PC-9 (cell line): ENCODE measurements around the gene ZNRF3. TPM values are rescaled to one million over a fixed set of nuclear protein-coding genes. Genes with fewer than 3 reads are reported as not detected.

Experiments
- BruUV-seq: library from RNA; stranded (reverse); fragments of 400-500 nt; replicated peaks from 2 replicates; lab custom pipeline; 2021; lab: Mats Ljungman, UMichigan
- CTCF ChIA-PET: fragments of 300-600 bp; sonication (Branson Sonifier 250); formaldehyde crosslinking; loops from one replicate; lab custom pipeline; 2022; ENCODE audit warnings: antibody characterized with exemption; lab: Charles Lee
- POLR2A ChIA-PET: fragments of 300-600 bp; sonication (Branson Sonifier 250); formaldehyde crosslinking; loops from one replicate; lab custom pipeline; 2022; ENCODE audit warnings: antibody characterized with exemption; ENCODE audit not compliant: unreplicated experiment; lab: Charles Lee
- DNase-seq, 2 experiments: peaks; one replicate each; pipeline versions ENCODE4 v3.0.0 to v3.0.0-alpha.2; 2015 to 2022; ENCODE audit warnings: mixed read lengths in 1 of 2
- H2AFZ ChIP-seq: fragments of 200-600 bp; sonication (generic); 2 replicates; pipeline ENCODE4 v1.8.1; 2017; ENCODE audit warnings: antibody characterized with exemption
- H3F3A ChIP-seq: fragments of 200-600 bp; sonication (generic); 2 replicates; pipeline ENCODE4 v1.8.1; 2017; ENCODE audit warnings: antibody characterized with exemption, mild to moderate bottlenecking, low read depth; ENCODE audit not compliant: insufficient read depth
- H3K27ac ChIP-seq: fragments of 200-600 bp; sonication (generic); 2 replicates; pipeline ENCODE4 v1.6.1; 2016; ENCODE audit warnings: mixed run types
- H3K27me3 ChIP-seq: fragments of 200-600 bp; sonication (generic); 2 replicates; pipeline ENCODE4 v1.6.1; 2016; ENCODE audit warnings: low read depth, mixed run types; ENCODE audit not compliant: insufficient read depth
- H3K36me3 ChIP-seq: fragments of 200-600 bp; sonication (generic); 2 replicates; pipeline ENCODE4 v1.6.1; 2016; ENCODE audit warnings: low read depth, mixed run types
- H3K4me1 ChIP-seq: fragments of 200-600 bp; sonication (generic); replicated peaks from 2 replicates; pipeline ENCODE4 v1.6.1; 2016; ENCODE audit warnings: mixed run types; ENCODE audit not compliant: insufficient read depth
- H3K4me2 ChIP-seq: fragments of 200-600 bp; sonication (generic); 2 replicates; pipeline ENCODE4 v1.6.1; 2017; ENCODE audit warnings: mixed run types
- H3K4me3 ChIP-seq: fragments of 200-600 bp; sonication (generic); 2 replicates; pipeline ENCODE4 v1.6.1; 2016; ENCODE audit warnings: mixed run types
- H3K79me2 ChIP-seq: fragments of 200-600 bp; sonication (generic); 2 replicates; pipeline ENCODE4 v1.6.1; 2017; ENCODE audit warnings: low read depth, mixed run types
- H3K9me2 ChIP-seq: fragments of 200-600 bp; sonication (generic); 2 replicates; pipeline ENCODE4 v1.8.1; 2017; ENCODE audit warnings: mild to moderate bottlenecking; ENCODE audit not compliant: insufficient read depth
- H3K9me3 ChIP-seq: fragments of 200-600 bp; sonication (generic); 2 replicates; pipeline ENCODE4 v1.8.1; 2016; ENCODE audit warnings: low read depth; ENCODE audit not compliant: insufficient read depth
- H4K20me1 ChIP-seq: fragments of 200-600 bp; sonication (generic); 2 replicates; pipeline ENCODE4 v1.8.1; 2017; ENCODE audit not compliant: insufficient read depth
- CTCF ChIP-seq: fragments of 200-600 bp; sonication (generic); conservative IDR thresholded peaks from 2 replicates; pipeline ENCODE4 v1.6.1; 2017; ENCODE audit warnings: mixed run types, antibody characterized with exemption, mild to moderate bottlenecking, moderate library complexity
- EZH2 ChIP-seq: fragments of 200-600 bp; sonication (generic); IDR thresholded peaks from 2 replicates; pipeline ENCODE4 v1.8.0; 2017; ENCODE audit warnings: antibody characterized with exemption, low read depth
- intact Hi-C: fragments of 100-400 bp; cut with micrococcal nuclease; formaldehyde crosslinking; loops from one replicate; pipeline ENCODE4 v1.10.0; 2022; ENCODE audit not compliant: unreplicated experiment
- total RNA-seq: library from RNA; stranded (reverse); gene quantifications from 2 replicates; pipeline ENCODE4 v1.2.3, GENCODE V29; 2021

The ZNRF3 gene
- total RNA-seq, 1 experiment from 2014 or later, result 5.2 TPM

GRCh38 chr22:28892175-28892731, 8.9 kb downstream of the ZNRF3 start:
- no peak for DNase-seq
- CTCF ChIA-PET, result no interaction called here
- Histone ChIP-seq H3K27ac (no peak overlapping the region), H3K79me2 (peaks cover 64% of the 10 kb centered on the region), H3F3A (no peaks in the 10 kb centered on the region; the same call in 1 of the 2 replicates), H3K27me3 (no peaks in the 10 kb centered on the region), H3K9me2 (no peaks in the 10 kb centered on the region), H3K4me2 (no peak overlapping the region), H2AFZ (no peak overlapping the region), H3K9me3 (no peaks in the 10 kb centered on the region), H3K4me1 (peaks cover 4% of the 10 kb centered on the region), H3K4me3 (no peak overlapping the region), H4K20me1 (peaks cover 12% of the 10 kb centered on the region), H3K36me3 (no peaks in the 10 kb centered on the region)
- BruUV-seq, result no TSS peak
- POLR2A ChIA-PET, result no interaction called here
- no peak for TF ChIP-seq CTCF
- TF ChIP-seq EZH2, result no peak
- intact Hi-C loops, result no loop called here

GRCh38 chr22:28893810-28894209, 10.4 kb downstream of the ZNRF3 start:
- intact Hi-C loops, result no loop called here
- H2AFZ ChIP-seq, result no peak overlapping the region
- H4K20me1 ChIP-seq, result peaks cover 19% of the 10 kb centered on the region; the same call in 1 of the 2 replicates
- H3F3A ChIP-seq, result no peaks in the 10 kb centered on the region; the same call in 1 of the 2 replicates
- BruUV-seq, result no TSS peak
- no peak overlapping the region for H3K27ac ChIP-seq
- H3K36me3 ChIP-seq, result no peaks in the 10 kb centered on the region
- H3K9me3 ChIP-seq, result no peaks in the 10 kb centered on the region
- ChIA-PET POLR2A (no interaction called here), CTCF (no interaction called here)
- DNase-seq, result no peak
- no peak for TF ChIP-seq CTCF
- no peak for TF ChIP-seq EZH2
- no peak overlapping the region for H3K4me2 ChIP-seq
- peaks cover 52% of the 10 kb centered on the region for H3K79me2 ChIP-seq
- H3K9me2 ChIP-seq, result no peaks in the 10 kb centered on the region
- no peak overlapping the region for H3K4me3 ChIP-seq
- no peaks in the 10 kb centered on the region for H3K27me3 ChIP-seq
- H3K4me1 ChIP-seq, result peaks cover 4% of the 10 kb centered on the region

- DNase-seq, result peak; percentile 47 to 63
- H3K27ac ChIP-seq, result no peak overlapping the region
- TF ChIP-seq CTCF (no peak), EZH2 (no peak)
- H3K4me3 ChIP-seq, result no peak overlapping the region
- no peak overlapping the region for H3K4me2 ChIP-seq
- peaks cover 4% of the 10 kb centered on the region for H3K4me1 ChIP-seq
- CTCF ChIA-PET, result no interaction called here
- H3K27me3 ChIP-seq, result no peaks in the 10 kb centered on the region
- POLR2A ChIA-PET, result no interaction called here
- peaks cover 19% of the 10 kb centered on the region; the same call in 1 of the 2 replicates for H4K20me1 ChIP-seq
- H3F3A ChIP-seq, result no peaks in the 10 kb centered on the region; the same call in 1 of the 2 replicates
- no peaks in the 10 kb centered on the region for H3K36me3 ChIP-seq
- peaks cover 47% of the 10 kb centered on the region for H3K79me2 ChIP-seq
- H3K9me3 ChIP-seq, result no peaks in the 10 kb centered on the region
- BruUV-seq, result no TSS peak
- intact Hi-C loops, result no loop called here
- no peaks in the 10 kb centered on the region for H3K9me2 ChIP-seq
- H2AFZ ChIP-seq, result no peak overlapping the region
These were observed 11.0 kb downstream of the ZNRF3 start for GRCh38 chr22:28894334-28894733.
